Subcutaneous adipose tissue (tissue), 4 donors: Measurements from ENCODE around the gene RIPOR3. TPM values are rescaled to one million over a fixed set of nuclear protein-coding genes. Genes with fewer than 3 reads are reported as not detected.

Source experiments
- CTCF ChIP-seq: fragments of 450-650 bp; IDR thresholded peaks from one replicate; pipeline ENCODE4 v1.5.1; 2016; ENCODE audit warnings: low read depth, mild to moderate bottlenecking, control low read depth, antibody characterized with exemption, moderate library complexity
- total RNA-seq, 4 donors: library from RNA; depleted of rRNA; stranded (reverse); fragments of >200 nt; gene quantifications; one replicate each; pipeline ENCODE4 v1.1.0, GENCODE V29; 2016

The RIPOR3 gene
- total RNA-seq: 10 to 100 TPM in 3 of 4 donors, 1 to 10 TPM in 1; 8.8 to 63.0 (median 37.3) TPM

GRCh38 chr20:50690650-50691572 lies at the start of gene RIPOR3:
TSS of gene RIPOR3 (minus strand) at chr20:50691542. CDS start at chr20:50691128, 414 bp downstream.
- TF ChIP-seq CTCF: no peak

- TF ChIP-seq CTCF: no peak
These were observed 46.0 kb upstream of the RIPOR3 start for GRCh38 chr20:50737352-50737751.

GRCh38 chr20:50735813-50736212 lies 44.5 kb upstream of the RIPOR3 start:
- no peak for TF ChIP-seq CTCF

GRCh38 chr20:50734730-50735679 lies 43.7 kb upstream of the RIPOR3 start:
- peak; percentile 51 for TF ChIP-seq CTCF

- TF ChIP-seq CTCF: peak; percentile 94
These were observed 42.5 kb upstream of the RIPOR3 start for GRCh38 chr20:50733644-50734349.

GRCh38 chr20:50731930-50732690 lies 40.8 kb upstream of the RIPOR3 start:
- no peak for TF ChIP-seq CTCF
